DMS 273 (cell line): Measurements from ENCODE around the gene CHRNB2.

Experiments used
- DNase-seq: peaks from one replicate; lab custom pipeline; 2025; ENCODE audit not compliant: unreplicated experiment; lab: John Stamatoyannopoulos, UW

Gene CHRNB2

GRCh38 chr1:154629061-154629674, 61.6 kb downstream of the CHRNB2 start:
- DNase-seq = no peak
